NAMALWA (cell line): ENCODE results near the gene NELFE.
"Not testable (repeated sequence)": the region's sequence is repeated elsewhere in the genome, so short reads cannot be mapped to it uniquely, and the experiment has no call there.

Experiments
- DNase-seq: peaks from one replicate; pipeline ENCODE4 v3.0.0-alpha.2; 2015; ENCODE audit warnings: low spot score

The NELFE gene

GRCh38 chr6:31918069-31918720 lies 40.6 kb downstream of the NELFE start:
- no peak for DNase-seq

- DNase-seq, result no peak
Observed at GRCh38 chr6:31915756-31916155, 43.0 kb downstream of the NELFE start.

GRCh38 chr6:31915351-31915750 lies 43.4 kb downstream of the NELFE start:
- no peak for DNase-seq

GRCh38 chr6:31911826-31912585 lies 46.8 kb downstream of the NELFE start:
- no peak for DNase-seq

GRCh38 chr6:31909298-31909697 lies 49.5 kb downstream of the NELFE start:
- DNase-seq, result not testable (repeated sequence)

- no peak for DNase-seq
Observed at GRCh38 chr6:31908791-31909190, 50.0 kb downstream of the NELFE start.

GRCh38 chr6:31908255-31908654 lies 50.5 kb downstream of the NELFE start:
- DNase-seq, result not testable (repeated sequence)

GRCh38 chr6:31907158-31907813 lies 51.5 kb downstream of the NELFE start:
- peak; percentile 37 for DNase-seq

GRCh38 chr6:31906727-31907126 lies 52.0 kb downstream of the NELFE start:
- not testable (repeated sequence) for DNase-seq

- no peak for DNase-seq
Observed at GRCh38 chr6:31906122-31906521, 52.6 kb downstream of the NELFE start.

- no peak for DNase-seq
Observed at GRCh38 chr6:31905041-31905440, 53.7 kb downstream of the NELFE start.

GRCh38 chr6:31903957-31904356 lies 54.8 kb downstream of the NELFE start:
- no peak for DNase-seq
